ENCODE data around the gene PNPT1. TPM values are rescaled to one million over a fixed set of nuclear protein-coding genes. Genes with fewer than 3 reads are reported as not detected.

PNPT1 gene
- total and polyA plus RNA-seq, 2 of the 13 experiments (the other 11 are each of a cell fraction or from before 2014, with no cell fraction given): 23.4 to 61.0 TPM

DNA sequence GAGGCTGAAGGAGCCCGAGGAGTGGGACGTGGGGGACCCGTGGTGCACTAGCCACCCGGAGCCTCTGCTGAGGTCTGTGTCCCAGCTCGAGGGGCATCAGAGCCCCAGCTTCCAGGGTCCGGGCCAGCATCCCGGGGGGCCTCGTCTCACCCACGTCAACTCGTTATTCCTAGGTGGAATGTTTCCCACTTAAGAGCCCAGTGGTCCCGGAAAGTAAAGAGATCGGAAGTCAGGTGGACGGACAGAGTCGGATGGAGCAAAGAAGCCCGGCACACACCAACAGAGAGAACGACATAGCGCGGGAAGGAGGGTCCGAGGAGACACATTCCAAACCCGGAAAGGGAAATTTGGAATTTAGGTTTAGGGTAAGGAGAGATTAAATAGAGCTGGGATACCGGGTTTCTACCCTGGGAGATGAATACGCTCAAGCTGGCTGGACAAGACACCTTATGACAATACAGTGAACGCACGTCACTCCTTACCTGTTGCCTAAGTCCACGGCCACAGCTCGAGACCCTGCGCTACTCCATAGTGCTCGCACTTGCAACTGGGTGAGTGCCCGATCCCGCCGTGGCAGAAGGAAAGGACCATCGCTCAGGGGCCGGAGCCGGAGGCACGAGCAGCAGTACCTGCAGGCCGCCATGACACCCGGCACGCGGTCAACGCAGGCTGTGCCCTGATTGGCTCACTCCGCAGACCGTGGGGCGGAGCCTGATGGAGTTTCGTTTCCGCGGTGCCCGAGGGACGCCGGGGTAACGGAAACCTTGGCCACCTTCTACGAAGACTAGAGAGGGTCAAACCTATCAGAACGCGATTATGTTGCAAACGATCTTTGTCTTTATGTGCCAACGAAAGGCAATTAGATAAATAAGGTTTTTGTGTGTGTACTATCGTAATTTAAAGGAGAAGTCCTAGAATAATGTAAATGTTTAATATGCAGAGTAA lies at the start of gene PNPT1 (continued):
- no peak for TF ChIP-seq ZNF256 (CRISPR knock-in tag; conservative IDR thresholded peaks at IDR 0.05)
- TF ChIP-seq ZKSCAN5 (CRISPR knock-in tag; IDR thresholded peaks at IDR 0.05): no peak
- TF ChIP-seq ZNF263 (CRISPR knock-in tag; IDR thresholded peaks at IDR 0.05): peak; percentile 52
- 0 out of 2 replicates have a peak, but pooled peaks have one; percentile 44 for TF ChIP-seq NFATC3 (CRISPR knock-in tag; IDR thresholded peaks at IDR 0.05)
- TF ChIP-seq CHD2 (IDR thresholded peaks at IDR 0.05; ENCODE audit: low read depth, low read length): no peak; the same call in 1 of the 2 replicates
- TF ChIP-seq ZNF350 (CRISPR knock-in tag; IDR thresholded peaks at IDR 0.05; ENCODE audit: borderline replicate concordance, low read depth): peak; percentile 85; the same call in 1 of the 2 replicates
- no peak for TF ChIP-seq DNMT3B (CRISPR knock-in tag; conservative IDR thresholded peaks at IDR 0.05)
- TF ChIP-seq, protein P1, sequence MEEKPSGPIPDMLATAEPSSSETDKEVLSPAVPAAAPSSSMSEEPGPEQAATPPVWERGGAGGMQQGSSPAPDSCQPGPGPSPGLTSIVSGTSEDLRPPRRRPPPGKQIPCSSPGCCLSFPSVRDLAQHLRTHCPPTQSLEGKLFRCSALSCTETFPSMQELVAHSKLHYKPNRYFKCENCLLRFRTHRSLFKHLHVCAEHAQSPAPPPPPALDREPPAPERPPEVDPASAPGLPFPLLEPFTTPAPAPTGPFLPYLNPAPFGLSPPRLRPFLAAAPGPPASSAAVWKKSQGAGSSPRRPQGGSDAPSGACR (CRISPR knock-in tag; IDR thresholded peaks at IDR 0.05): 0 out of 2 replicates have a peak, but pooled peaks have one; percentile 29
- TF ChIP-seq ZSCAN29 (CRISPR knock-in tag; conservative IDR thresholded peaks at IDR 0.05): no peak
- no peak for TF ChIP-seq RORA (CRISPR knock-in tag; IDR thresholded peaks at IDR 0.05)
- TF ChIP-seq NFYB (CRISPR knock-in tag; IDR thresholded peaks at IDR 0.05): peak; percentile 89
- TF ChIP-seq CEBPZ (IDR thresholded peaks at IDR 0.05; ENCODE audit: low read length): no peak
- TF ChIP-seq, protein P2, sequence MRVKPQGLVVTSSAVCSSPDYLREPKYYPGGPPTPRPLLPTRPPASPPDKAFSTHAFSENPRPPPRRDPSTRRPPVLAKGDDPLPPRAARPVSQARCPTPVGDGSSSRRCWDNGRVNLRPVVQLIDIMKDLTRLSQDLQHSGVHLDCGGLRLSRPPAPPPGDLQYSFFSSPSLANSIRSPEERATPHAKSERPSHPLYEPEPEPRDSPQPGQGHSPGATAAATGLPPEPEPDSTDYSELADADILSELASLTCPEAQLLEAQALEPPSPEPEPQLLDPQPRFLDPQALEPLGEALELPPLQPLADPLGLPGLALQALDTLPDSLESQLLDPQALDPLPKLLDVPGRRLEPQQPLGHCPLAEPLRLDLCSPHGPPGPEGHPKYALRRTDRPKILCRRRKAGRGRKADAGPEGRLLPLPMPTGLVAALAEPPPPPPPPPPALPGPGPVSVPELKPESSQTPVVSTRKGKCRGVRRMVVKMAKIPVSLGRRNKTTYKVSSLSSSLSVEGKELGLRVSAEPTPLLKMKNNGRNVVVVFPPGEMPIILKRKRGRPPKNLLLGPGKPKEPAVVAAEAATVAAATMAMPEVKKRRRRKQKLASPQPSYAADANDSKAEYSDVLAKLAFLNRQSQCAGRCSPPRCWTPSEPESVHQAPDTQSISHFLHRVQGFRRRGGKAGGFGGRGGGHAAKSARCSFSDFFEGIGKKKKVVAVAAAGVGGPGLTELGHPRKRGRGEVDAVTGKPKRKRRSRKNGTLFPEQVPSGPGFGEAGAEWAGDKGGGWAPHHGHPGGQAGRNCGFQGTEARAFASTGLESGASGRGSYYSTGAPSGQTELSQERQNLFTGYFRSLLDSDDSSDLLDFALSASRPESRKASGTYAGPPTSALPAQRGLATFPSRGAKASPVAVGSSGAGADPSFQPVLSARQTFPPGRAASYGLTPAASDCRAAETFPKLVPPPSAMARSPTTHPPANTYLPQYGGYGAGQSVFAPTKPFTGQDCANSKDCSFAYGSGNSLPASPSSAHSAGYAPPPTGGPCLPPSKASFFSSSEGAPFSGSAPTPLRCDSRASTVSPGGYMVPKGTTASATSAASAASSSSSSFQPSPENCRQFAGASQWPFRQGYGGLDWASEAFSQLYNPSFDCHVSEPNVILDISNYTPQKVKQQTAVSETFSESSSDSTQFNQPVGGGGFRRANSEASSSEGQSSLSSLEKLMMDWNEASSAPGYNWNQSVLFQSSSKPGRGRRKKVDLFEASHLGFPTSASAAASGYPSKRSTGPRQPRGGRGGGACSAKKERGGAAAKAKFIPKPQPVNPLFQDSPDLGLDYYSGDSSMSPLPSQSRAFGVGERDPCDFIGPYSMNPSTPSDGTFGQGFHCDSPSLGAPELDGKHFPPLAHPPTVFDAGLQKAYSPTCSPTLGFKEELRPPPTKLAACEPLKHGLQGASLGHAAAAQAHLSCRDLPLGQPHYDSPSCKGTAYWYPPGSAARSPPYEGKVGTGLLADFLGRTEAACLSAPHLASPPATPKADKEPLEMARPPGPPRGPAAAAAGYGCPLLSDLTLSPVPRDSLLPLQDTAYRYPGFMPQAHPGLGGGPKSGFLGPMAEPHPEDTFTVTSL (CRISPR knock-in tag; IDR thresholded peaks at IDR 0.05; ENCODE audit: borderline replicate concordance): 0 out of 2 replicates have a peak, but pooled peaks have one; percentile 46
- TF ChIP-seq CBX5 (CRISPR knock-in tag; IDR thresholded peaks at IDR 0.05; ENCODE audit: borderline replicate concordance): peak; percentile 96; the same call in 1 of the 2 replicates
- no peak for TF ChIP-seq ZFP82 (CRISPR knock-in tag; IDR thresholded peaks at IDR 0.05; ENCODE audit: borderline replicate concordance)
- TF ChIP-seq AGO1 (IDR thresholded peaks at IDR 0.05; ENCODE audit: low read depth, low read length, poor library complexity, severe bottlenecking): no peak
- no peak for TF ChIP-seq ELF4 (CRISPR knock-in tag; IDR thresholded peaks at IDR 0.05; ENCODE audit: borderline replicate concordance)
